Breast epithelium (tissue), 3 donors: ENCODE results near the gene DIPK1C.

ENCODE experiments used
- POLR2A ChIP-seq: fragments of 450-650 bp; IDR thresholded peaks from one replicate; pipeline ENCODE4 v1.6.1; 2016; ENCODE audit warnings: antibody characterized with exemption, mild to moderate bottlenecking, moderate library complexity
- POLR2AphosphoS5 ChIP-seq, 3 donors: sonication (generic); formaldehyde crosslinking; IDR thresholded peaks; one replicate each; pipeline ENCODE4 v1.6.1; 2017; ENCODE audit warnings: antibody characterized with exemption in 3 of 3
- TF ChIP-seq, protein P1 (sequence below), 3 donors: fragments of 450-650 bp; IDR thresholded peaks; one replicate each; pipeline ENCODE4 v1.5.1; 2016 to 2017; ENCODE audit warnings: antibody characterized with exemption in 3 of 3, mild to moderate bottlenecking in 3 of 3, moderate library complexity in 3 of 3

DNA sequence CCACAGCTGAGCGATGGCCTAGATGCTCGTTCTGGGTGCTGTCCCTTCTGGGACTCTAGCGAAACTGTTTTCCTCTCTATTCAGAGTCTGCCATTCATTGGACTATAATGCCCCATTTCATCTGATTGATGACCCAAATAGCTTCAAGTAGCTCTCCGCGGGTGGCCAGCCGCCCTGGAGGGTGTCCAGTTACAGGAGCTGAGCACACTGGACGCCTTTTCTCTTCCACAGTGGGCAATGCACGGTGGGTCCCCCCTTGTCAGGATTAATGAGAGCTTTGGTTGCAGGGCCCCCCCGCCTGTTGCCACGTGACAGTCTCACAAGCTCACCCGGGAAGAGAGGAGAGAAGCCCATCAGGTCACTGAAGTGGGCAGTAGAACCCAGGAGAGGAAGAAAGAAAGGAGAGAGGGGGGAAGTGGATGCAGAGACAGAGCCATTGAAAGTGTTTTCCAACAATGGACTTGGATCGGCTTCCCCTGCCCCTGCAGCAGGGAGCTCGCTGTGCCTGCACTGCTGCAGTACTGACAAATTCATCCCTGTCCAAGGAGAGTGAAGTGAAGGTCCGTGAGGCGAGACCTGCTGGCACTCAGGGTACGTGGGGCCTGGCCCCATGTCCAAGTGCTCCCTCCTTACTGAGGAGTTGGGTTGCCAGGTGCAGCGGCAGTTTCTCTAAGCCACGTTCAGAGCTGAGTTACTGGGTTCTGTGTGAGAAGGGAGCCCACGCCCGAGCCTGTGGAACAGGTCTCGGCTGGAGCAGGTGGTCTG, 44.8 kb downstream of the DIPK1C start:
- TF ChIP-seq, protein P1, sequence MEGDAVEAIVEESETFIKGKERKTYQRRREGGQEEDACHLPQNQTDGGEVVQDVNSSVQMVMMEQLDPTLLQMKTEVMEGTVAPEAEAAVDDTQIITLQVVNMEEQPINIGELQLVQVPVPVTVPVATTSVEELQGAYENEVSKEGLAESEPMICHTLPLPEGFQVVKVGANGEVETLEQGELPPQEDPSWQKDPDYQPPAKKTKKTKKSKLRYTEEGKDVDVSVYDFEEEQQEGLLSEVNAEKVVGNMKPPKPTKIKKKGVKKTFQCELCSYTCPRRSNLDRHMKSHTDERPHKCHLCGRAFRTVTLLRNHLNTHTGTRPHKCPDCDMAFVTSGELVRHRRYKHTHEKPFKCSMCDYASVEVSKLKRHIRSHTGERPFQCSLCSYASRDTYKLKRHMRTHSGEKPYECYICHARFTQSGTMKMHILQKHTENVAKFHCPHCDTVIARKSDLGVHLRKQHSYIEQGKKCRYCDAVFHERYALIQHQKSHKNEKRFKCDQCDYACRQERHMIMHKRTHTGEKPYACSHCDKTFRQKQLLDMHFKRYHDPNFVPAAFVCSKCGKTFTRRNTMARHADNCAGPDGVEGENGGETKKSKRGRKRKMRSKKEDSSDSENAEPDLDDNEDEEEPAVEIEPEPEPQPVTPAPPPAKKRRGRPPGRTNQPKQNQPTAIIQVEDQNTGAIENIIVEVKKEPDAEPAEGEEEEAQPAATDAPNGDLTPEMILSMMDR (IDR thresholded peaks at IDR 0.05), result no peak
- TF ChIP-seq POLR2A (no peak), POLR2AphosphoS5 (IDR thresholded peaks at IDR 0.05) (no peak)
